GM12872 (cell line): ENCODE data around the gene KRTAP10-8.

ENCODE experiments used
- CTCF ChIP-seq: IDR thresholded peaks from 3 replicates; pipeline ENCODE4 v1.5.1; 2011; ENCODE audit warnings: low read depth, mild to moderate bottlenecking, low read length, moderate library complexity; ENCODE audit not compliant: insufficient read depth

KRTAP10-8 gene

GRCh38 chr21:44612029-44612486, at the start of gene KRTAP10-8:
TSS of gene KRTAP10-8 (plus strand) at chr21:44612079. CDS start at chr21:44612101, 22 bp downstream.
- TF ChIP-seq CTCF, result no peak

- TF ChIP-seq CTCF, result no peak
These were observed 47.8 kb upstream of the KRTAP10-8 start for GRCh38 chr21:44564099-44564498.

- no peak for TF ChIP-seq CTCF
These were observed 46.8 kb upstream of the KRTAP10-8 start for GRCh38 chr21:44564886-44565598.

- no peak for TF ChIP-seq CTCF
These were observed 45.5 kb upstream of the KRTAP10-8 start for GRCh38 chr21:44566403-44566802.

- no peak for TF ChIP-seq CTCF
These were observed 44.3 kb upstream of the KRTAP10-8 start for GRCh38 chr21:44567481-44568171.

GRCh38 chr21:44568261-44568660, 43.6 kb upstream of the KRTAP10-8 start:
- TF ChIP-seq CTCF, result no peak

- TF ChIP-seq CTCF, result no peak
These were observed 43.0 kb upstream of the KRTAP10-8 start for GRCh38 chr21:44568667-44569556.
